NCI-H187 (cell line): Measurements from ENCODE around the gene ADIPOR2.

Experiments
- DNase-seq, 2 experiments: peaks; one replicate each; lab custom pipeline; 2025; lab: John Stamatoyannopoulos, UW

The ADIPOR2 gene

GRCh38 chr12:1690578-1691122 lies at the start of gene ADIPOR2:
Gene ADIPOR2, plus strand, starts transcription at chr12:1691070. Its CDS starts 63,274 bp downstream, at chr12:1754344.
- peak; percentile 91 for DNase-seq

- no peak for DNase-seq
Observed at GRCh38 chr12:1642513-1642912, 48.4 kb upstream of the ADIPOR2 start.

- no peak for DNase-seq
Observed at GRCh38 chr12:1643043-1643442, 47.8 kb upstream of the ADIPOR2 start.

GRCh38 chr12:1643905-1644533 lies 46.9 kb upstream of the ADIPOR2 start:
- DNase-seq, result no peak

- peak; percentile 35 to 55 for DNase-seq
Observed at GRCh38 chr12:1644534-1645438, 46.1 kb upstream of the ADIPOR2 start.

- DNase-seq, result no peak
Observed at GRCh38 chr12:1645819-1646218, 45.1 kb upstream of the ADIPOR2 start.

- DNase-seq, result no peak
Observed at GRCh38 chr12:1646569-1647284, 44.1 kb upstream of the ADIPOR2 start.

GRCh38 chr12:1647285-1647669 lies 43.6 kb upstream of the ADIPOR2 start:
- no peak for DNase-seq

GRCh38 chr12:1650260-1650977 lies 40.5 kb upstream of the ADIPOR2 start:
- no peak for DNase-seq

- no peak for DNase-seq
Observed at GRCh38 chr12:1650978-1651361, 39.9 kb upstream of the ADIPOR2 start.

GRCh38 chr12:1651946-1652345 lies 38.9 kb upstream of the ADIPOR2 start:
- no peak for DNase-seq

GRCh38 chr12:1655225-1655788 lies 35.6 kb upstream of the ADIPOR2 start:
- DNase-seq, result peak in 1 of 2 experiments; percentile 21

- no peak for DNase-seq
Observed at GRCh38 chr12:1656902-1657301, 34.0 kb upstream of the ADIPOR2 start.

GRCh38 chr12:1657688-1658087 lies 33.2 kb upstream of the ADIPOR2 start:
- no peak for DNase-seq

GRCh38 chr12:1660304-1661187 lies 30.3 kb upstream of the ADIPOR2 start:
- no peak for DNase-seq

GRCh38 chr12:1661553-1662335 lies 29.1 kb upstream of the ADIPOR2 start:
- DNase-seq, result peak; percentile 24 to 43

- no peak for DNase-seq
Observed at GRCh38 chr12:1662761-1663439, 28.0 kb upstream of the ADIPOR2 start.

GRCh38 chr12:1663440-1664132 lies 27.3 kb upstream of the ADIPOR2 start:
- no peak for DNase-seq
